HepG2 (cell line): ENCODE measurements around the gene COL18A1. TPM values are rescaled to one million over a fixed set of nuclear protein-coding genes. Genes with fewer than 3 reads are reported as not detected.

ENCODE experiments used
- ATAC-seq: fragments of 200-7000 bp; cut with Tn5 transposase; 3 replicates; pipeline ENCODE4 v1.9.1; 2020; ENCODE audit warnings: mild to moderate bottlenecking, moderate library complexity
- BruUV-seq: library from RNA; stranded (reverse); fragments of 400-500 nt; replicated peaks from 2 replicates; lab custom pipeline; 2021; lab: Mats Ljungman, UMichigan
- CTCF ChIA-PET: fragments of 300-600 bp; formaldehyde crosslinking; extraction: SDS; loops from one replicate; lab custom pipeline; 2021; ENCODE audit warnings: low total read pairs, inconsistent platforms, low intra/inter-chr PET ratio; lab: Yijun Ruan, JAX
- POLR2A ChIA-PET: fragments of 350-600 bp; sonication (Branson Sonifier 250); formaldehyde crosslinking; loops from one replicate; lab custom pipeline; 2020; ENCODE audit warnings: antibody characterized with exemption, inconsistent platforms; lab: Yijun Ruan, JAX
- DNase-seq: peaks from one replicate; pipeline ENCODE4 v3.0.0-alpha.2; 2015; ENCODE audit warnings: low spot score
- FAIRE-seq: peaks from 3 replicates; lab custom pipeline; 2011; peaks lifted over from hg19 to GRCh38; lab: Jason Lieb, UNC
- H2AFZ ChIP-seq: one replicate; pipeline ENCODE4 v1.6.1; 2011; ENCODE audit warnings: low read length, inconsistent platforms
- H3K27ac ChIP-seq: fragments of 300-600 bp; 3 replicates; pipeline ENCODE4 v1.8.0; 2011; ENCODE audit warnings: mixed run types, mild to moderate bottlenecking, mixed read lengths, low read length, inconsistent platforms; ENCODE audit not compliant: insufficient read depth; ENCODE audit errors: extremely low read length
- H3K27me3 ChIP-seq, 2 experiments: fragments of 200-600 bp in 1 of 2; 2 replicates in 1 of 2; 3 replicates in 1 of 2; pipeline versions ENCODE4 v1.6.0 to v1.8.0; 2011; ENCODE audit warnings: low read length in 2 of 2, mild to moderate bottlenecking in 2 of 2, moderate library complexity in 2 of 2, inconsistent platforms in 1 of 2; ENCODE audit not compliant: insufficient read depth in 2 of 2, control insufficient read depth in 1 of 2
- H3K36me3 ChIP-seq, 2 experiments: fragments of 200-600 bp in 1 of 2; replicated peaks in 1 of 2; 2 replicates in 1 of 2; 3 replicates in 1 of 2; pipeline versions ENCODE4 v1.5.1 to v1.8.0; 2011; ENCODE audit warnings: low read length in 2 of 2, inconsistent platforms in 1 of 2; ENCODE audit not compliant: insufficient read depth in 2 of 2, control insufficient read depth in 1 of 2
- H3K4me1 ChIP-seq: 2 replicates; pipeline ENCODE4 v1.5.1; 2012; ENCODE audit warnings: low read length, inconsistent platforms; ENCODE audit not compliant: insufficient read depth
- H3K4me2 ChIP-seq: 2 replicates; pipeline ENCODE4 v1.6.0; 2011; ENCODE audit warnings: low read depth, low read length, inconsistent platforms
- H3K4me3 ChIP-seq, 3 experiments: fragments of 200-600 bp in 1 of 3; sonication (generic), shearing (Covaris generic) in 1 of 3; replicated peaks in 1 of 3; 2 replicates each; pipeline ENCODE4 v1.5.1; 2011 to 2016; ENCODE audit warnings: low read length in 3 of 3, inconsistent platforms in 2 of 3, low read depth in 2 of 3, mild to moderate bottlenecking in 2 of 3, control low read depth in 1 of 3, mixed read lengths in 1 of 3; ENCODE audit not compliant: insufficient read depth in 1 of 3
- H3K79me2 ChIP-seq: one replicate; pipeline ENCODE4 v1.6.1; 2011; ENCODE audit warnings: low read length, inconsistent platforms; ENCODE audit not compliant: insufficient read depth
- H3K9ac ChIP-seq: 2 replicates; pipeline ENCODE4 v1.6.0; 2011; ENCODE audit warnings: mild to moderate bottlenecking, low read depth, low read length, inconsistent platforms; ENCODE audit not compliant: insufficient read depth
- H3K9me3 ChIP-seq: 2 replicates; pipeline ENCODE4 v1.5.1; 2012; ENCODE audit warnings: mild to moderate bottlenecking, low read length
- H4K20me1 ChIP-seq: 2 replicates; pipeline ENCODE4 v1.6.0; 2011; ENCODE audit warnings: inconsistent platforms, mild to moderate bottlenecking, low read length, moderate library complexity; ENCODE audit not compliant: insufficient read depth
- AGO2 ChIP-seq: fragments of 200-400 bp; formaldehyde crosslinking; optimal IDR thresholded peaks from 2 replicates; pipeline ENCODE3; 2017; ENCODE audit warnings: mild to moderate bottlenecking, low read depth, low read length, moderate library complexity
- HNRNPLL ChIP-seq: fragments of 200-400 bp; formaldehyde crosslinking; IDR thresholded peaks from 2 replicates; pipeline ENCODE4 v1.6.1; 2017; ENCODE audit warnings: mild to moderate bottlenecking, low read depth, low read length; ENCODE audit not compliant: poor library complexity, severe bottlenecking
- PRMT3 ChIP-seq: sonication (generic); formaldehyde crosslinking; IDR thresholded peaks from 2 replicates; pipeline ENCODE4 v1.8.1; 2022; ENCODE audit warnings: low read depth, mild to moderate bottlenecking, moderate library complexity, missing genetic modification reagents, borderline replicate concordance
- RBFOX2 ChIP-seq: fragments of 200-400 bp; formaldehyde crosslinking; IDR thresholded peaks from 2 replicates; pipeline ENCODE4 v1.6.1; 2017; ENCODE audit warnings: low read depth, mild to moderate bottlenecking, low read length
- SATB2 ChIP-seq: sonication (generic); formaldehyde crosslinking; IDR thresholded peaks from 2 replicates; pipeline ENCODE4 v1.5.0; 2020; ENCODE audit warnings: missing genetic modification reagents
- SRSF4 ChIP-seq: fragments of 200-400 bp; formaldehyde crosslinking; IDR thresholded peaks from one replicate; pipeline ENCODE4 v1.6.1; 2018; ENCODE audit warnings: mild to moderate bottlenecking, low read depth, low read length, moderate library complexity; ENCODE audit not compliant: poor library complexity, severe bottlenecking
- STAT5B ChIP-seq: sonication (generic); formaldehyde crosslinking; IDR thresholded peaks from 2 replicates; pipeline ENCODE4 v1.4.0; 2020; ENCODE audit warnings: missing genetic modification reagents
- ZNF20 ChIP-seq: sonication (generic); formaldehyde crosslinking; IDR thresholded peaks from 2 replicates; pipeline ENCODE4 v1.4.0; 2020; ENCODE audit warnings: mild to moderate bottlenecking, moderate library complexity, missing genetic modification reagents
- ZNF746 ChIP-seq: sonication (generic); formaldehyde crosslinking; IDR thresholded peaks from 2 replicates; pipeline ENCODE4 v1.8.0; 2022; ENCODE audit warnings: mild to moderate bottlenecking, missing genetic modification reagents
- ZNF782 ChIP-seq: sonication (generic); formaldehyde crosslinking; IDR thresholded peaks from 2 replicates; pipeline ENCODE4 v1.4.0; 2020; ENCODE audit warnings: missing genetic modification reagents, mild to moderate bottlenecking, borderline replicate concordance
- whole genome bisulfite sequencing: methylation state at CpG from one replicate; pipeline ENCODE4 v1.1.6; 2017; ENCODE audit warnings: low lambda C conversion rate; 5-methylcytosine and 5-hydroxymethylcytosine counted together
- in situ Hi-C: cut with HindIII; loops from 2 replicates; pipeline ENCODE4 v1.10.0; 2017; ENCODE audit warnings: low pct_unique_long_range_greater_than_20kb; ENCODE audit not compliant: extremely low pct_ligation_motif_present
- intact Hi-C: fragments of 100-400 bp; cut with micrococcal nuclease; formaldehyde crosslinking; loops from one replicate; pipeline ENCODE4 v1.10.0; 2022; ENCODE audit not compliant: unreplicated experiment
- polyA plus RNA-seq, 8 experiments: library from polyadenylated mRNA; depleted of rRNA in 3 of 8; stranded (reverse) in 7 of 8; unstranded in 1 of 8; fragments of >200 nt; fragmentation: Illumina TruSeq in 4 of 8; extraction: Trizol in 4 of 8; gene quantifications; 2 replicates each; pipeline versions ENCODE4 v1.2.1 to v1.2.3, GENCODE V29; 2011 to 2016; ENCODE audit warnings: low read depth in 4 of 8, missing spikeins in 1 of 8, mixed read lengths in 1 of 8; ENCODE audit not compliant: insufficient read depth in 1 of 8
- total RNA-seq, 5 experiments: library from RNA; depleted of rRNA; stranded (reverse); fragments of >200 nt; fragmentation: Illumina TruSeq; extraction: Trizol; gene quantifications; 2 replicates each; pipeline ENCODE4 v1.2.3, GENCODE V29; 2016; ENCODE audit warnings: low read depth in 1 of 5
- TF ChIP-seq, protein P1 (sequence below): IDR thresholded peaks from 2 replicates; pipeline ENCODE4 v1.6.1; 2012; ENCODE audit warnings: low read length, improper control_type of control experiment

The COL18A1 gene
- total and polyA plus RNA-seq, 2 of the 13 experiments (the other 11 are each of a cell fraction or from before 2014, with no cell fraction given) = 79.0 to 102 TPM

DNA sequence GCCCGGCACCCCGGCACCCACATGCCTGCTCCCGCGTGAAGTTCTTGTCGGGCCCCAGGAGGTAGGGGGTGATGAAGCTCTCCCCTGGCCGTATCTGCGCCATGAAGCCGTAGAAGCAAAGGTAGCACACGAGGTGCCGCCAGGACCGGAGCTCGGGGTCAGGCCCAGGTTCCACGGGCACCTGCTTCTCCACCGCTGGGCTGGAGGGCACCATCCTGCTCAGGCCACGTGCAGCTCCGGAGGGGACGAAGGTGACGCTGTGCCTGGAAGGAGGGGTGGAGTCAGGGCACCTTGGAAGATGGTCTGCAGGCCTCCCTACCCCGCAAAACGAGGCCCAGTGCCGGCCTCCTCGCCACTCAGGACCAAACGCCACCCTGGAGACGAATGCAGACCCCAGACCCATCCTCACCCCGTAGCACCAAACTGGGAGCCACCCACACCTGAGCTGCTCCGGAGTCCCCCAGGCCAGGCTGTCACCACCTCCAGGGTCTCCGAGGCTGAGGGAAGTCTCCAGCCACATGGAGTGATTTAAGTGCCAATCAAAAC is 132.9 kb downstream of the COL18A1 start:
- TF ChIP-seq PRMT3 (CRISPR knock-in tag) (no peak), RBFOX2 (peak; percentile 8; the same call in 1 of the 2 replicates), HNRNPLL (peak; percentile 21)
- no peaks in the 10 kb centered on the region for H3K9me3 ChIP-seq
- H3K27ac ChIP-seq = no peak overlapping the region
- ChIA-PET POLR2A (interaction anchor here (1.0 kb wide), 1 partner anchor 18 kb away, joined by 3 read pairs; no protein-coding TSS in a partner anchor), CTCF (no interaction called here)
- FAIRE-seq (no peak), DNase-seq (no peak), ATAC-seq (no peak)
- peaks cover 39% of the 10 kb centered on the region for H3K79me2 ChIP-seq
- H3K4me3 ChIP-seq = no peak overlapping the region
- intact Hi-C loops = no loop called here
- peaks cover 5 to 27% of the 10 kb centered on the region in 2 experiments; a peak in 3 of 5 replicates for H3K36me3 ChIP-seq
- H3K4me1 ChIP-seq = peaks cover 33% of the 10 kb centered on the region
- BruUV-seq = no TSS peak
- WGBS = 98% methylated on average over 19 of the region's 27 CpGs
- no peaks in the 10 kb centered on the region; a peak in 1 of 5 replicates for H3K27me3 ChIP-seq
- no peak overlapping the region for H3K9ac ChIP-seq
- no peak overlapping the region for H3K4me2 ChIP-seq
- in situ Hi-C loops = no loop called here
- H2AFZ ChIP-seq = no peak overlapping the region
- H4K20me1 ChIP-seq = no peaks in the 10 kb centered on the region

- intact Hi-C loops (no loop called here), in situ Hi-C loops (no loop called here)
- no peak overlapping the region for H3K4me3 ChIP-seq
- no peaks in the 10 kb centered on the region for H4K20me1 ChIP-seq
- FAIRE-seq = no peak
- no TSS peak for BruUV-seq
- H3K9ac ChIP-seq = no peak overlapping the region
- peaks cover 5 to 27% of the 10 kb centered on the region in 2 experiments; a peak in 3 of 5 replicates for H3K36me3 ChIP-seq
- ChIA-PET CTCF (no interaction called here), POLR2A (interaction anchor here (1.0 kb wide), 1 partner anchor 18 kb away, joined by 3 read pairs; no protein-coding TSS in a partner anchor)
- no peak for ATAC-seq
- WGBS = 100% methylated on average over 7 of the region's 31 CpGs
- DNase-seq = no peak
- H3K4me1 ChIP-seq = peaks cover 40% of the 10 kb centered on the region
- no peak overlapping the region for H2AFZ ChIP-seq
- no peak overlapping the region for H3K27ac ChIP-seq
- no peaks in the 10 kb centered on the region for H3K9me3 ChIP-seq
- peaks cover 39% of the 10 kb centered on the region for H3K79me2 ChIP-seq
- H3K27me3 ChIP-seq = peaks cover 0 to under 1% of the 10 kb centered on the region in 2 experiments; a peak in 2 of 5 replicates
- H3K4me2 ChIP-seq = no peak overlapping the region
- TF ChIP-seq STAT5B (CRISPR knock-in tag) (no peak), ZNF20 (CRISPR knock-in tag) (no peak), SRSF4 (no peak), AGO2 (peak; percentile 51), SATB2 (CRISPR knock-in tag) (no peak), ZNF746 (CRISPR knock-in tag) (no peak), ZNF782 (no peak)
- TF ChIP-seq, protein P1, sequence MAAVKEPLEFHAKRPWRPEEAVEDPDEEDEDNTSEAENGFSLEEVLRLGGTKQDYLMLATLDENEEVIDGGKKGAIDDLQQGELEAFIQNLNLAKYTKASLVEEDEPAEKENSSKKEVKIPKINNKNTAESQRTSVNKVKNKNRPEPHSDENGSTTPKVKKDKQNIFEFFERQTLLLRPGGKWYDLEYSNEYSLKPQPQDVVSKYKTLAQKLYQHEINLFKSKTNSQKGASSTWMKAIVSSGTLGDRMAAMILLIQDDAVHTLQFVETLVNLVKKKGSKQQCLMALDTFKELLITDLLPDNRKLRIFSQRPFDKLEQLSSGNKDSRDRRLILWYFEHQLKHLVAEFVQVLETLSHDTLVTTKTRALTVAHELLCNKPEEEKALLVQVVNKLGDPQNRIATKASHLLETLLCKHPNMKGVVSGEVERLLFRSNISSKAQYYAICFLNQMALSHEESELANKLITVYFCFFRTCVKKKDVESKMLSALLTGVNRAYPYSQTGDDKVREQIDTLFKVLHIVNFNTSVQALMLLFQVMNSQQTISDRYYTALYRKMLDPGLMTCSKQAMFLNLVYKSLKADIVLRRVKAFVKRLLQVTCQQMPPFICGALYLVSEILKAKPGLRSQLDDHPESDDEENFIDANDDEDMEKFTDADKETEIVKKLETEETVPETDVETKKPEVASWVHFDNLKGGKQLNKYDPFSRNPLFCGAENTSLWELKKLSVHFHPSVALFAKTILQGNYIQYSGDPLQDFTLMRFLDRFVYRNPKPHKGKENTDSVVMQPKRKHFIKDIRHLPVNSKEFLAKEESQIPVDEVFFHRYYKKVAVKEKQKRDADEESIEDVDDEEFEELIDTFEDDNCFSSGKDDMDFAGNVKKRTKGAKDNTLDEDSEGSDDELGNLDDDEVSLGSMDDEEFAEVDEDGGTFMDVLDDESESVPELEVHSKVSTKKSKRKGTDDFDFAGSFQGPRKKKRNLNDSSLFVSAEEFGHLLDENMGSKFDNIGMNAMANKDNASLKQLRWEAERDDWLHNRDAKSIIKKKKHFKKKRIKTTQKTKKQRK = no peak
Observed at GRCh38 chr21:45538381-45539045, 133.5 kb downstream of the COL18A1 start.
